Mesenchymal stem cell (in vitro differentiated cells and primary cell): ENCODE measurements around the gene EEA1.

Experiments used
- DNase-seq: peaks from one replicate; pipeline ENCODE4 v3.0.0-alpha.2; 2013
- H2AFZ ChIP-seq: one replicate; pipeline ENCODE4 v1.6.1; 2013; ENCODE audit warnings: low read depth, mild to moderate bottlenecking, control low read depth, inconsistent platforms, low read length, moderate library complexity
- H2AK5ac ChIP-seq: 2 replicates; pipeline ENCODE4 v1.6.1; 2013; ENCODE audit warnings: low read length, moderate library complexity, mild to moderate bottlenecking, inconsistent platforms; ENCODE audit not compliant: severe bottlenecking
- H2BK120ac ChIP-seq: one replicate; pipeline ENCODE4 v1.6.1; 2013; ENCODE audit warnings: low read depth, mild to moderate bottlenecking, inconsistent platforms, low read length, moderate library complexity
- H2BK12ac ChIP-seq, 2 experiments: one replicate each; pipeline ENCODE4 v1.6.1; 2013; ENCODE audit warnings: inconsistent platforms in 2 of 2, low read length in 2 of 2, mild to moderate bottlenecking in 2 of 2, moderate library complexity in 2 of 2, control low read depth in 1 of 2
- H2BK15ac ChIP-seq: one replicate; pipeline ENCODE4 v1.6.1; 2013; ENCODE audit warnings: mild to moderate bottlenecking, low read depth, inconsistent platforms; ENCODE audit not compliant: poor library complexity, severe bottlenecking
- H2BK5ac ChIP-seq: 2 replicates; pipeline ENCODE4 v1.6.1; 2013; ENCODE audit warnings: low read depth, mild to moderate bottlenecking, low read length, control low read depth, inconsistent platforms; ENCODE audit not compliant: poor library complexity, severe bottlenecking
- H3K14ac ChIP-seq, 2 experiments: one replicate each; pipeline ENCODE4 v1.6.1; 2013; ENCODE audit warnings: inconsistent platforms in 2 of 2, low read length in 2 of 2, control low read depth in 1 of 2, mild to moderate bottlenecking in 1 of 2, moderate library complexity in 1 of 2
- H3K18ac ChIP-seq, 2 experiments: one replicate each; pipeline ENCODE4 v1.6.1; 2013; ENCODE audit warnings: inconsistent platforms in 2 of 2, low read length in 2 of 2, control low read depth in 1 of 2, low read depth in 1 of 2, mild to moderate bottlenecking in 1 of 2
- H3K23ac ChIP-seq, 2 experiments: one replicate each; pipeline ENCODE4 v1.6.1; 2013; ENCODE audit warnings: inconsistent platforms in 2 of 2, low read length in 2 of 2, mild to moderate bottlenecking in 2 of 2, moderate library complexity in 2 of 2, control low read depth in 1 of 2
- H3K27ac ChIP-seq: 2 replicates; pipeline ENCODE4 v1.5.1; 2013; ENCODE audit warnings: mild to moderate bottlenecking, moderate library complexity, low read length, control low read depth, inconsistent platforms; ENCODE audit not compliant: poor library complexity, severe bottlenecking
- H3K27me3 ChIP-seq, 2 experiments: 2 replicates each; pipeline versions ENCODE4 v1.6.1 to v1.7.0; 2013; ENCODE audit warnings: low read length in 2 of 2, mild to moderate bottlenecking in 2 of 2, moderate library complexity in 2 of 2, control low read depth in 1 of 2, inconsistent platforms in 1 of 2; ENCODE audit not compliant: control insufficient read depth in 1 of 2, insufficient read depth in 1 of 2
- H3K36me3 ChIP-seq, 2 experiments: 2 replicates each; pipeline versions ENCODE4 v1.6.1 to v1.7.0; 2013; ENCODE audit warnings: low read length in 2 of 2, control low read depth in 1 of 2, inconsistent platforms in 1 of 2, low read depth in 1 of 2, mild to moderate bottlenecking in 1 of 2; ENCODE audit not compliant: insufficient read depth in 2 of 2, control insufficient read depth in 1 of 2
- H3K4ac ChIP-seq, 2 experiments: one replicate each; pipeline ENCODE4 v1.6.1; 2013; ENCODE audit warnings: inconsistent platforms in 2 of 2, low read length in 2 of 2, mild to moderate bottlenecking in 2 of 2, moderate library complexity in 2 of 2, control low read depth in 1 of 2, low read depth in 1 of 2
- H3K4me1 ChIP-seq: 2 replicates; pipeline ENCODE4 v1.6.1; 2013; ENCODE audit warnings: low read depth, low read length, control low read depth; ENCODE audit not compliant: control insufficient read depth, insufficient read depth
- H3K4me2 ChIP-seq: 2 replicates; pipeline ENCODE4 v1.6.1; 2013; ENCODE audit warnings: low read length, mild to moderate bottlenecking, inconsistent platforms; ENCODE audit not compliant: poor library complexity, severe bottlenecking
- H3K4me3 ChIP-seq, 2 experiments: 2 replicates each; pipeline versions ENCODE4 v1.5.1 to v1.7.0; 2013; ENCODE audit warnings: low read length in 2 of 2, mild to moderate bottlenecking in 2 of 2, control low read depth in 1 of 2, low read depth in 1 of 2; ENCODE audit not compliant: insufficient read depth in 1 of 2
- H3K79me1 ChIP-seq: replicated peaks from 2 replicates; pipeline ENCODE4 v1.6.1; 2013; ENCODE audit warnings: mild to moderate bottlenecking, control low read depth, low read length, inconsistent platforms; ENCODE audit not compliant: poor library complexity, severe bottlenecking
- H3K9ac ChIP-seq: 2 replicates; pipeline ENCODE4 v1.7.0; 2013; ENCODE audit warnings: mild to moderate bottlenecking, low read length, moderate library complexity
- H3K9me3 ChIP-seq: 2 replicates; pipeline ENCODE4 v1.7.0; 2013; ENCODE audit warnings: mild to moderate bottlenecking, low read length; ENCODE audit not compliant: control insufficient read depth
- H4K8ac ChIP-seq: one replicate; pipeline ENCODE4 v1.6.1; 2013; ENCODE audit warnings: inconsistent platforms, mild to moderate bottlenecking, low read length, moderate library complexity
- H4K91ac ChIP-seq: one replicate; pipeline ENCODE4 v1.6.1; 2013; ENCODE audit warnings: mild to moderate bottlenecking, low read length, inconsistent platforms
- WGBS: methylation state at CpG from one replicate; pipeline ENCODE4 v1.1.7; 2013; ENCODE audit warnings: mixed read lengths; 5-methylcytosine and 5-hydroxymethylcytosine counted together

Gene EEA1

GRCh38 chr12:92733181-92733580 is 195.9 kb downstream of the EEA1 start:
- WGBS = 90% methylated on average over 5 of the region's 6 CpGs

GRCh38 chr12:92732716-92733115 is 196.4 kb downstream of the EEA1 start:
- H3K79me1 ChIP-seq = no peaks in the 10 kb centered on the region
- no peak overlapping the region for H3K4me3 ChIP-seq
- H2BK120ac ChIP-seq = no peak overlapping the region
- H3K23ac ChIP-seq = peak overlapping the region in 1 of 2 experiments; percentile 17
- H2BK12ac ChIP-seq = peak overlapping the region in 1 of 2 experiments; percentile 47
- no peak overlapping the region for H2AK5ac ChIP-seq
- no peak overlapping the region for H4K91ac ChIP-seq
- no peaks in the 10 kb centered on the region for H3K27me3 ChIP-seq
- no peak overlapping the region for H3K9ac ChIP-seq
- no peak overlapping the region for H3K4ac ChIP-seq
- H3K4me1 ChIP-seq = no peaks in the 10 kb centered on the region
- H3K18ac ChIP-seq = no peak overlapping the region
- H2BK5ac ChIP-seq = no peak overlapping the region
- H2AFZ ChIP-seq = no peak overlapping the region
- no peak for DNase-seq
- no peak overlapping the region for H2BK15ac ChIP-seq
- WGBS = 84% methylated on average over 6 of the region's 6 CpGs
- no peaks in the 10 kb centered on the region for H3K9me3 ChIP-seq
- no peak overlapping the region for H3K4me2 ChIP-seq
- H3K27ac ChIP-seq = no peak overlapping the region
- H3K14ac ChIP-seq = peak overlapping the region in 1 of 2 experiments; percentile 28
- H4K8ac ChIP-seq = no peak overlapping the region
- H3K36me3 ChIP-seq = no peaks in the 10 kb centered on the region

More at GRCh38 chr12:92733181-92733580, 195.9 kb downstream of the EEA1 start:
- no peak overlapping the region for H2AFZ ChIP-seq
- no peak overlapping the region for H3K4me2 ChIP-seq
- no peak overlapping the region for H3K9ac ChIP-seq
- H3K79me1 ChIP-seq = no peaks in the 10 kb centered on the region
- no peak overlapping the region for H3K23ac ChIP-seq
- H4K91ac ChIP-seq = no peak overlapping the region
- no peak overlapping the region for H2BK12ac ChIP-seq
- H3K27me3 ChIP-seq = no peaks in the 10 kb centered on the region
- no peak overlapping the region for H3K4me3 ChIP-seq
- H2BK120ac ChIP-seq = no peak overlapping the region
- H3K18ac ChIP-seq = no peak overlapping the region
- H3K4me1 ChIP-seq = no peaks in the 10 kb centered on the region
- no peak overlapping the region for H2AK5ac ChIP-seq
- H3K4ac ChIP-seq = no peak overlapping the region
- no peak overlapping the region for H3K14ac ChIP-seq
- H2BK5ac ChIP-seq = no peak overlapping the region
- no peak overlapping the region for H2BK15ac ChIP-seq
- DNase-seq = no peak
- no peaks in the 10 kb centered on the region for H3K9me3 ChIP-seq
- no peaks in the 10 kb centered on the region for H3K36me3 ChIP-seq
- H4K8ac ChIP-seq = no peak overlapping the region
- H3K27ac ChIP-seq = no peak overlapping the region

- Histone ChIP-seq H3K27me3 (no peaks in the 10 kb centered on the region), H3K27ac (no peak overlapping the region), H3K4ac (no peak overlapping the region), H3K9ac (no peak overlapping the region), H3K18ac (no peak overlapping the region), H4K91ac (no peak overlapping the region), H3K4me3 (no peak overlapping the region), H4K8ac (no peak overlapping the region), H3K36me3 (no peaks in the 10 kb centered on the region), H2BK120ac (no peak overlapping the region), H3K9me3 (no peaks in the 10 kb centered on the region), H2BK15ac (no peak overlapping the region), H3K4me2 (no peak overlapping the region), H2BK5ac (no peak overlapping the region), H3K4me1 (no peaks in the 10 kb centered on the region), H3K14ac (no peak overlapping the region), H2BK12ac (no peak overlapping the region), H2AK5ac (no peak overlapping the region), H3K79me1 (no peaks in the 10 kb centered on the region), H2AFZ (no peak overlapping the region), H3K23ac (no peak overlapping the region)
- WGBS = 99% methylated on average over 5 of the region's 5 CpGs
- no peak for DNase-seq
Observed at GRCh38 chr12:92732216-92732615, 196.9 kb downstream of the EEA1 start.

- DNase-seq = no peak
- H2AK5ac ChIP-seq = no peak overlapping the region
Observed at GRCh38 chr12:92730758-92731157, 198.3 kb downstream of the EEA1 start.

More at GRCh38 chr12:92730758-92731157, 198.3 kb downstream of the EEA1 start:
- Histone ChIP-seq H2BK12ac (no peak overlapping the region), H3K4me1 (no peaks in the 10 kb centered on the region), H3K23ac (no peak overlapping the region), H3K18ac (no peak overlapping the region), H3K4me2 (no peak overlapping the region), H4K91ac (no peak overlapping the region), H4K8ac (no peak overlapping the region), H3K9me3 (no peaks in the 10 kb centered on the region), H3K79me1 (no peaks in the 10 kb centered on the region), H3K4me3 (no peak overlapping the region), H2BK120ac (no peak overlapping the region), H2BK15ac (no peak overlapping the region), H2BK5ac (no peak overlapping the region), H3K4ac (no peak overlapping the region), H3K27ac (no peak overlapping the region), H3K36me3 (no peaks in the 10 kb centered on the region), H3K9ac (no peak overlapping the region), H3K27me3 (no peaks in the 10 kb centered on the region), H2AFZ (no peak overlapping the region), H3K14ac (no peak overlapping the region)
- WGBS = 84% methylated on average over 5 of the region's 5 CpGs
